Keratinocyte (primary cell): ENCODE data around the gene IRF4. TPM values are rescaled to one million over a fixed set of nuclear protein-coding genes. Genes with fewer than 3 reads are reported as not detected.

ENCODE experiments used
- DNase-seq: peaks from one replicate; pipeline ENCODE4 v3.0.0-alpha.2; 2011; ENCODE audit warnings: low read depth, missing footprints, low spot score
- FAIRE-seq: peaks from 2 replicates; lab custom pipeline; 2011; peaks lifted over from hg19 to GRCh38; lab: Jason Lieb, UNC
- H2AFZ ChIP-seq: 2 replicates; pipeline ENCODE4 v1.6.0; 2012; ENCODE audit warnings: low read length, control low read depth, inconsistent platforms; ENCODE audit not compliant: control insufficient read depth
- H3K27ac ChIP-seq: 2 replicates; pipeline ENCODE4 v1.5.1; 2011; ENCODE audit warnings: low read length; ENCODE audit not compliant: control insufficient read depth, insufficient read depth
- H3K27me3 ChIP-seq: 3 replicates; pipeline ENCODE4 v1.6.0; 2011; ENCODE audit warnings: low read length; ENCODE audit not compliant: control insufficient read depth, insufficient read depth; ENCODE audit errors: extremely low read depth
- H3K36me3 ChIP-seq, 2 experiments: 2 replicates in 1 of 2; 3 replicates in 1 of 2; pipeline ENCODE4 v1.5.1; 2011; ENCODE audit warnings: low read length in 2 of 2, mild to moderate bottlenecking in 1 of 2; ENCODE audit not compliant: control insufficient read depth in 2 of 2, insufficient read depth in 2 of 2; ENCODE audit errors: extremely low read depth in 1 of 2
- H3K4me1 ChIP-seq: 3 replicates; pipeline ENCODE4 v1.5.1; 2011; ENCODE audit warnings: low read length; ENCODE audit not compliant: control insufficient read depth, insufficient read depth; ENCODE audit errors: extremely low read depth
- H3K4me2 ChIP-seq: 3 replicates; pipeline ENCODE4 v1.6.0; 2011; ENCODE audit warnings: low read depth, low read length; ENCODE audit not compliant: control insufficient read depth, insufficient read depth; ENCODE audit errors: extremely low read depth
- H3K4me3 ChIP-seq, 3 experiments: fragments of 200-600 bp in 1 of 3; sonication (generic) in 1 of 3; 2 replicates in 2 of 3; 3 replicates in 1 of 3; pipeline ENCODE4 v1.5.1; 2011 to 2016; ENCODE audit warnings: low read length in 3 of 3, mild to moderate bottlenecking in 3 of 3, control low read depth in 2 of 3, inconsistent platforms in 1 of 3, low read depth in 1 of 3, mixed read lengths in 1 of 3, mixed run types in 1 of 3, moderate library complexity in 1 of 3; ENCODE audit not compliant: control insufficient read depth in 2 of 3, insufficient read depth in 2 of 3; ENCODE audit errors: extremely low read depth in 1 of 3
- H3K79me2 ChIP-seq: 2 replicates; pipeline ENCODE4 v1.6.0; 2012; ENCODE audit warnings: low read length; ENCODE audit not compliant: control insufficient read depth, insufficient read depth
- H3K9ac ChIP-seq: 3 replicates; pipeline ENCODE4 v1.6.0; 2011; ENCODE audit warnings: low read length; ENCODE audit not compliant: control insufficient read depth, insufficient read depth; ENCODE audit errors: extremely low read depth
- H3K9me1 ChIP-seq: 3 replicates; pipeline ENCODE4 v1.6.0; 2011; ENCODE audit warnings: low read length; ENCODE audit not compliant: control insufficient read depth, insufficient read depth; ENCODE audit errors: extremely low read depth
- H3K9me3 ChIP-seq: 2 replicates; pipeline ENCODE4 v1.5.1; 2012; ENCODE audit warnings: low read depth, low read length; ENCODE audit not compliant: control insufficient read depth
- H4K20me1 ChIP-seq: 3 replicates; pipeline ENCODE4 v1.6.0; 2011; ENCODE audit warnings: low read length; ENCODE audit not compliant: control insufficient read depth, insufficient read depth; ENCODE audit errors: extremely low read depth
- CTCF ChIP-seq, 3 experiments: IDR thresholded peaks in 1 of 3; conservative IDR thresholded peaks in 1 of 3; optimal IDR thresholded peaks in 1 of 3; 2 replicates in 2 of 3; 3 replicates in 1 of 3; pipeline versions ENCODE3 to v1.5.1; 2011; ENCODE audit warnings: low read length in 3 of 3, mild to moderate bottlenecking in 3 of 3, moderate library complexity in 2 of 3, control low read depth in 1 of 3, inconsistent platforms in 1 of 3; ENCODE audit not compliant: insufficient read depth in 2 of 3; ENCODE audit errors: extremely low read depth in 1 of 3
- EZH2 ChIP-seq: IDR thresholded peaks from one replicate; pipeline ENCODE4 v1.6.1; 2012; ENCODE audit warnings: inconsistent platforms, mild to moderate bottlenecking, low read length, moderate library complexity
- dilution Hi-C: fragments of 300-500 bp; cut with MboI; formaldehyde crosslinking; loops from one replicate; pipeline ENCODE4 v1.7.0; 2020; ENCODE audit warnings: low sequenced_read_pairs; ENCODE audit not compliant: extremely low pct_ligation_motif_present
- polyA plus RNA-seq, 5 experiments: library from polyadenylated mRNA; depleted of rRNA in 3 of 5; stranded (reverse) in 3 of 5; stranded (forward) in 1 of 5; unstranded in 1 of 5; fragments of >200 nt; gene quantifications; 1 replicate in 1 of 5; 2 replicates in 3 of 5; 3 replicates in 1 of 5; pipeline versions ENCODE4 v1.2.1 to v1.2.3, GENCODE V29; 2011 to 2012; ENCODE audit warnings: missing spikeins in 2 of 5, low read depth in 1 of 5, low replicate concordance in 1 of 5

Gene IRF4
- polyA plus RNA-seq, 1 donor (not counting 4 experiments of a cell fraction or from before 2014, with no cell fraction given), result 0.12 TPM

- Histone ChIP-seq H3K27ac (no peak overlapping the region), H3K36me3 (no peaks in the 10 kb centered on the region), H3K27me3 (no peaks in the 10 kb centered on the region), H3K9ac (no peak overlapping the region), H3K4me1 (no peaks in the 10 kb centered on the region), H2AFZ (no peak overlapping the region), H3K9me1 (no peaks in the 10 kb centered on the region), H3K4me2 (no peak overlapping the region), H4K20me1 (no peaks in the 10 kb centered on the region), H3K9me3 (peaks cover 4% of the 10 kb centered on the region), H3K4me3 (no peak overlapping the region), H3K79me2 (no peaks in the 10 kb centered on the region)
- TF ChIP-seq EZH2 (no peak), CTCF (optimal IDR thresholded peaks at IDR 0.05 in 1 of 3, IDR thresholded peaks at IDR 0.05 in 1 of 3, conservative IDR thresholded peaks at IDR 0.05 in 1 of 3; ENCODE audit: extremely low read depth in 1 of 3, insufficient read depth in 2 of 3, low read length in 3 of 3) (no peak)
- FAIRE-seq (no peak), DNase-seq (no peak)
- dilution Hi-C loops, result no loop called here
These were observed 32.7 kb upstream of the IRF4 start for GRCh38 chr6:358847-359246.

- no peak overlapping the region for H3K4me2 ChIP-seq
- H2AFZ ChIP-seq, result no peak overlapping the region
- H4K20me1 ChIP-seq, result no peaks in the 10 kb centered on the region
- no peak overlapping the region for H3K9ac ChIP-seq
- H3K79me2 ChIP-seq, result no peaks in the 10 kb centered on the region
- peaks cover 6% of the 10 kb centered on the region for H3K9me3 ChIP-seq
- TF ChIP-seq CTCF (optimal IDR thresholded peaks at IDR 0.05 in 1 of 3, IDR thresholded peaks at IDR 0.05 in 1 of 3, conservative IDR thresholded peaks at IDR 0.05 in 1 of 3; ENCODE audit: extremely low read depth in 1 of 3, insufficient read depth in 2 of 3, low read length in 3 of 3) (no peak), EZH2 (no peak)
- no peak overlapping the region for H3K4me3 ChIP-seq
- DNase-seq (no peak), FAIRE-seq (no peak)
- H3K27me3 ChIP-seq, result no peaks in the 10 kb centered on the region
- H3K9me1 ChIP-seq, result no peaks in the 10 kb centered on the region
- H3K27ac ChIP-seq, result no peak overlapping the region
- no peaks in the 10 kb centered on the region for H3K4me1 ChIP-seq
- no peaks in the 10 kb centered on the region for H3K36me3 ChIP-seq
- dilution Hi-C loops, result no loop called here
These were observed 32.1 kb upstream of the IRF4 start for GRCh38 chr6:359261-360035.
